GM12875 (cell line): ENCODE measurements around the gene SHOX.
"Not testable (repeated sequence)": the region's sequence is repeated elsewhere in the genome, so short reads cannot be mapped to it uniquely, and the experiment has no call there.

Experiments
- H3K4me3 ChIP-seq: one replicate; pipeline ENCODE4 v1.5.1; 2011; ENCODE audit warnings: low read depth, low read length, control low read depth
- CTCF ChIP-seq: IDR thresholded peaks from 2 replicates; pipeline ENCODE4 v1.5.1; 2011; ENCODE audit warnings: low read depth, mild to moderate bottlenecking, control low read depth, inconsistent platforms, low read length, moderate library complexity, borderline replicate concordance; ENCODE audit not compliant: insufficient read depth

Gene SHOX

DNA sequence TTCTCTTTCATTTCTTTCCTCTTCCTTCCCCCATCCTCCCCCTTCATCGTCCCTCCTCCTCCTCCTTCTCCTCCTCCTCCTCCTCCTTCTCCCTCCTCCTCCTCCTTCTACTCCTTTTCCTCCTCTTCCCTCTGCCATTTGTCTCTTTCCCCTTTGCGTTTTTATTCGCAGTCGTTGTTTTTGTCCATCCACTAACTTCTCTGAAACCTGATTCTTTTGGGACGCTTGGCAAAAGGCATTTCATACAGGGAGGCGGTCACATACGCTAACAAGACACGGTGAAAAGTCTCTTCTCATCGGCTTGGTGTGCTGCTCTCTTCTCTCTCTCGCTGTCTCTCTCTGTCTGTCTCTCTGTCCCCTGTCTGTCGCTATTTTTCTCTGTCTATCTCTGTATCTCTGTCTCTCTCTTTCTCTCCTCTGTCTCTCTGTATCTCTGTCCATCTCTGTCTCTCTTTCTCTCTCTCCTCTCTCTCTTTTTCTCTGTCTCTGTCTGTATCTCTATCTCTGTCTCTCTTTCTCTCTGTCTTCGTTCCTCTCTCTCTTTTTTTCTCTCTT lies 5.4 kb upstream of the SHOX start:
- H3K4me3 ChIP-seq, result no peak overlapping the region
- no peak for TF ChIP-seq CTCF

DNA sequence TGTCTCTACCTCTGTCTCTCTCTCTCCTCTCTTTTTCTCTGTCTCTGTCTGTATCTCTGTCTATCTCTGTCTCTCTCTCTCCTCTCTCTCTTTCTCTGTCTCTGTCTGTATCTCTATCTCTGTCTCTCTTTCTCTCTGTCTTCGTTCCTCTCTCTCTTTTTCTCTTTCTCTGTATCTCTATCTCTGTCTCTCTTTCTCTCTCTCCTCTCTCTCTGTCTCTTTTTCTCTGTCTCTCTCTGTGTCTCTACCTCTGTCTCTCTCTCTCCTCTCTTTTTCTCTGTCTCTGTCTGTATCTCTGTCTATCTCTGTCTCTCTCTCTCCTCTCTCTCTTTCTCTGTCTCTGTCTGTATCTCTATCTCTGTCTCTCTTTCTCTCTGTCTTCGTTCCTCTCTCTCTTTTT lies 4.5 kb upstream of the SHOX start:
- not testable (repeated sequence) for H3K4me3 ChIP-seq

DNA sequence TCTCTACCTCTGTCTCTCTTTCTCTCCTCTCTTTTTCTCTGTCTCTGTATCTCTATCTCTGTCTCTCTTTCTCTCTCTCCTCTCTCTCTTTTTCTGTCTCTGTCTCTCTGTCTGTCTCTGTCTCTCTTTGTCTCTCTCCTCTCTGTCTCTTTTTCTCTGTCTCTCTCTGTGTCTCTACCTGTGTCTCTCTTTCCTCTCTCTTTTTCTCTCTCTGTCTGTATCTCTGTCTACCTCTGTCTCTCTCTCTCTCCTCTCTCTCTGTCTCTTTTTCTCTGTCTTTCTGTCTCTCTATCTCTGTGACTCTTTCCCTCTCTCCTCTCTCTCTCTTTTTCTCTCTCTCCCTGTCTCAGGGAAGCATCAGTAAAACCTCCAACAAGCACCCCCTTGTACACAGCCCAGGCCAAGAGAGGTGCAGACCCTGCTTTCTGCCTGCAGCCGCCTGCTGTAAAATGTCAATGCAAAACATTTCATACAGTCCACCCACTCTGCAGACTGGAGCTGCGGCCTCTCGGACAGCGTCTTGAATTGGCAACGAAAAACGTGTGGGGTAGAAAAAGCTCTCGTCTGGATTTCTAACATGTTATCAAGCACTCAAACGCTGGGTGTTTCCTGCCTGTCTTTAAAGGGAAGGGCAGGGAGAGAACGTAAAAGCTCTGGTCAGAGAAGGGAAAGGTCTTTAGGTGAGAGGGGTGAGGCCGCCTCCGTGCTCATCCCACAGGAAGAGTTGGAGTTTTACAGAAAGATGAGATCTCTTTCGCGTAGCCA lies 3.7 kb upstream of the SHOX start:
- no peak for TF ChIP-seq CTCF
- H3K4me3 ChIP-seq, result no peak overlapping the region

DNA sequence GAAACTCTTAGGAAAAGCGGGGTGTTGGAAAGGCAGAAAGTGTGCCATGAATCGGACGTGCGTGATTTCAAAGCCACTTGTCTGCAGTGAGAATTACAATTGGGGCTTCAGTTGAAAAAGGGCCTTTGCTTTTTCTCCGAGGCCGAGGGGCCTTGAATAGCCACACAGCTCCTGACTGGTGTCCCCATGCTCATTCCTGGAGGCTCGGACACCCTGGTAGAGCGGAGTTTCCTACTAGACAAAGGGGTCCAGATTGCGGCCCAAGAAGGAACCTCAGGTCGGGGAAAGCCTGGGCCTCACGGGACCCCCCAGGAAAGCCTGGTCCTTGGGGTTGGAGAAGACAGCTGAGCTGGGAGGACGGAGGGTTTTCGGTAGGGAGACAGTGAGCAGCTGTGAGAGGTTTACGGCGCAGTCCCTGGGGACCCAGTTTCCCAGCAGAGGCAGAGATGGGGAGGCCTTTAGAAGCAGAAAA lies 3.0 kb upstream of the SHOX start:
- H3K4me3 ChIP-seq, result no peak overlapping the region
- no peak for TF ChIP-seq CTCF

GRCh38 chrX:627995-628394 lies 2.6 kb upstream of the SHOX start:
- H3K4me3 ChIP-seq, result no peak overlapping the region
- no peak for TF ChIP-seq CTCF

GRCh38 chrX:629230-630006 lies 1.2 kb upstream of the SHOX start:
- TF ChIP-seq CTCF, result no peak
- H3K4me3 ChIP-seq, result no peak overlapping the region

DNA sequence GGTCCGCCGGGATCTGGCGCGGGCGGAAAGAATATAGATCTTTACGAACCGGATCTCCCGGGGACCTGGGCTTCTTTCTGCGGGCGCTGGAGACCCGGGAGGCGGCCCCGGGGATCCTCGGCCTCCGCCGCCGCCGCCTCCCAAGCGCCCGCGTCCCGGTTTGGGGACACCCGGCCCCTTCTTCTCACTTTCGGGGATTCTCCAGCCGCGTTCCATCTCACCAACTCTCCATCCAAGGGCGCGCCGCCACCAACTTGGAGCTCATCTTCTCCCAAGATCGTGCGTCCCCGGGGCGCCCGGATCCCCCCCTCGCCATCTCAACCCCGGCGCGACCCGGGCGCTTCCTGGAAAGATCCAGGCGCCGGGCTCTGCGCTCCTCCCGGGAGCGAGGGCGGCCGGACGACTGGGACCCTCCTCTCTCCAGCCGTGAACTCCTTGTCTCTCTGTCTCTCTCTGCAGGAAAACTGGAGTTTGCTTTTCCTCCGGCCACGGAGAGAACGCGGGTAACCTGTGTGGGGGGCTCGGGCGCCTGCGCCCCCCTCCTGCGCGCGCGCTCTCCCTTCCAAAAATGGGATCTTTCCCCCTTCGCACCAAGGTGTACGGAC lies 482 bp upstream of the SHOX start:
- H3K4me3 ChIP-seq, result no peak overlapping the region
- TF ChIP-seq CTCF, result no peak
